ENCODE measurements around the gene ABCB11.
"Not testable (repeated sequence)": the region's sequence is repeated elsewhere in the genome, so short reads cannot be mapped to it uniquely, and the experiment has no call there.

The ABCB11 gene

GRCh38 chr2:168941297-168941696 lies 89.8 kb downstream of the ABCB11 start:
- Histone ChIP-seq H3K4me3 (ENCODE audit: low read length in 2 of 2) (no peak overlapping the region), H3K27ac (ENCODE audit: low read depth in 2 of 2, low read length in 2 of 2) (no peak overlapping the region), H3K27me3 (ENCODE audit: control insufficient read depth in 2 of 2, insufficient read depth in 2 of 2, low read length in 2 of 2) (peaks cover 0 to 2% of the 10 kb centered on the region in 2 donors), H3K4me1 (ENCODE audit: control insufficient read depth in 2 of 2, insufficient read depth in 2 of 2, low read length in 2 of 2) (no peaks in the 10 kb centered on the region), H3K9ac (ENCODE audit: low read depth in 1 of 2, low read length in 2 of 2) (no peak overlapping the region), H3K36me3 (ENCODE audit: control insufficient read depth in 2 of 2, insufficient read depth in 2 of 2, low read length in 2 of 2) (no peaks in the 10 kb centered on the region), H3K9me3 (ENCODE audit: control insufficient read depth in 2 of 2, low read length in 2 of 2) (no peaks in the 10 kb centered on the region)

- no peaks in the 10 kb centered on the region for H3K36me3 ChIP-seq (ENCODE audit: control insufficient read depth in 2 of 2, insufficient read depth in 2 of 2, low read length in 2 of 2)
- H3K27ac ChIP-seq (ENCODE audit: low read depth in 2 of 2, low read length in 2 of 2), result no peak overlapping the region
- no peaks in the 10 kb centered on the region for H3K9me3 ChIP-seq (ENCODE audit: control insufficient read depth in 2 of 2, low read length in 2 of 2)
- H3K9ac ChIP-seq (ENCODE audit: low read depth in 1 of 2, low read length in 2 of 2), result no peak overlapping the region
- no peak overlapping the region for H3K4me3 ChIP-seq (ENCODE audit: low read length in 2 of 2)
- peaks cover 0 to 2% of the 10 kb centered on the region in 2 donors for H3K27me3 ChIP-seq (ENCODE audit: control insufficient read depth in 2 of 2, insufficient read depth in 2 of 2, low read length in 2 of 2)
- H3K4me1 ChIP-seq (ENCODE audit: control insufficient read depth in 2 of 2, insufficient read depth in 2 of 2, low read length in 2 of 2), result no peaks in the 10 kb centered on the region
Measured at GRCh38 chr2:168939918-168940317, 91.2 kb downstream of the ABCB11 start.

- Histone ChIP-seq H3K4me3 (ENCODE audit: low read length in 2 of 2) (no peak overlapping the region), H3K9ac (ENCODE audit: low read depth in 1 of 2, low read length in 2 of 2) (no peak overlapping the region), H3K4me1 (ENCODE audit: control insufficient read depth in 2 of 2, insufficient read depth in 2 of 2, low read length in 2 of 2) (no peaks in the 10 kb centered on the region), H3K36me3 (ENCODE audit: control insufficient read depth in 2 of 2, insufficient read depth in 2 of 2, low read length in 2 of 2) (no peaks in the 10 kb centered on the region), H3K9me3 (ENCODE audit: control insufficient read depth in 2 of 2, low read length in 2 of 2) (no peaks in the 10 kb centered on the region), H3K27me3 (ENCODE audit: control insufficient read depth in 2 of 2, insufficient read depth in 2 of 2, low read length in 2 of 2) (no peaks in the 10 kb centered on the region), H3K27ac (ENCODE audit: low read depth in 2 of 2, low read length in 2 of 2) (no peak overlapping the region)
Measured at GRCh38 chr2:168939061-168939460, 92.1 kb downstream of the ABCB11 start.

- H3K4me1 ChIP-seq (ENCODE audit: control insufficient read depth in 2 of 2, insufficient read depth in 2 of 2, low read length in 2 of 2), result no peaks in the 10 kb centered on the region
- no peaks in the 10 kb centered on the region for H3K9me3 ChIP-seq (ENCODE audit: control insufficient read depth in 2 of 2, low read length in 2 of 2)
- H3K36me3 ChIP-seq (ENCODE audit: control insufficient read depth in 2 of 2, insufficient read depth in 2 of 2, low read length in 2 of 2), result no peaks in the 10 kb centered on the region
- H3K27ac ChIP-seq (ENCODE audit: low read depth in 2 of 2, low read length in 2 of 2), result no peak overlapping the region
- no peaks in the 10 kb centered on the region for H3K27me3 ChIP-seq (ENCODE audit: control insufficient read depth in 2 of 2, insufficient read depth in 2 of 2, low read length in 2 of 2)
- H3K9ac ChIP-seq (ENCODE audit: low read depth in 1 of 2, low read length in 2 of 2), result no peak overlapping the region
- no peak overlapping the region for H3K4me3 ChIP-seq (ENCODE audit: low read length in 2 of 2)
Measured at GRCh38 chr2:168935810-168936581, 95.1 kb downstream of the ABCB11 start.

- no peak overlapping the region for H3K9ac ChIP-seq (ENCODE audit: low read depth in 1 of 2, low read length in 2 of 2)
- H3K36me3 ChIP-seq (ENCODE audit: control insufficient read depth in 2 of 2, insufficient read depth in 2 of 2, low read length in 2 of 2), result no peaks in the 10 kb centered on the region
- H3K4me1 ChIP-seq (ENCODE audit: control insufficient read depth in 2 of 2, insufficient read depth in 2 of 2, low read length in 2 of 2), result no peaks in the 10 kb centered on the region
- H3K27me3 ChIP-seq (ENCODE audit: control insufficient read depth in 2 of 2, insufficient read depth in 2 of 2, low read length in 2 of 2), result no peaks in the 10 kb centered on the region
- no peak overlapping the region for H3K4me3 ChIP-seq (ENCODE audit: low read length in 2 of 2)
- no peak overlapping the region for H3K27ac ChIP-seq (ENCODE audit: low read depth in 2 of 2, low read length in 2 of 2)
- H3K9me3 ChIP-seq (ENCODE audit: control insufficient read depth in 2 of 2, low read length in 2 of 2), result no peaks in the 10 kb centered on the region
Measured at GRCh38 chr2:168934826-168935225, 96.3 kb downstream of the ABCB11 start.

- H3K27ac ChIP-seq (ENCODE audit: low read depth in 2 of 2, low read length in 2 of 2); H3K9me3 ChIP-seq (ENCODE audit: control insufficient read depth in 2 of 2, low read length in 2 of 2); H3K36me3 ChIP-seq (ENCODE audit: control insufficient read depth in 2 of 2, insufficient read depth in 2 of 2, low read length in 2 of 2); H3K9ac ChIP-seq (ENCODE audit: low read depth in 1 of 2, low read length in 2 of 2); H3K4me1 ChIP-seq (ENCODE audit: control insufficient read depth in 2 of 2, insufficient read depth in 2 of 2, low read length in 2 of 2); H3K4me3 ChIP-seq (ENCODE audit: low read length in 2 of 2); H3K27me3 ChIP-seq (ENCODE audit: control insufficient read depth in 2 of 2, insufficient read depth in 2 of 2, low read length in 2 of 2): not testable (repeated sequence)
Measured at GRCh38 chr2:168932174-168932573, 99.0 kb downstream of the ABCB11 start.

- Histone ChIP-seq H3K9ac (ENCODE audit: low read depth in 1 of 2, low read length in 2 of 2) (no peak overlapping the region), H3K9me3 (ENCODE audit: control insufficient read depth in 2 of 2, low read length in 2 of 2) (no peaks in the 10 kb centered on the region), H3K4me3 (ENCODE audit: low read length in 2 of 2) (no peak overlapping the region), H3K4me1 (ENCODE audit: control insufficient read depth in 2 of 2, insufficient read depth in 2 of 2, low read length in 2 of 2) (peaks cover 0 to 6% of the 10 kb centered on the region in 2 donors), H3K36me3 (ENCODE audit: control insufficient read depth in 2 of 2, insufficient read depth in 2 of 2, low read length in 2 of 2) (no peaks in the 10 kb centered on the region), H3K27ac (ENCODE audit: low read depth in 2 of 2, low read length in 2 of 2) (no peak overlapping the region), H3K27me3 (ENCODE audit: control insufficient read depth in 2 of 2, insufficient read depth in 2 of 2, low read length in 2 of 2) (no peaks in the 10 kb centered on the region)
Measured at GRCh38 chr2:168930242-168930641, 100.9 kb downstream of the ABCB11 start.

GRCh38 chr2:168929031-168929430 lies 102.1 kb downstream of the ABCB11 start:
- H3K27me3 ChIP-seq (ENCODE audit: control insufficient read depth in 2 of 2, insufficient read depth in 2 of 2, low read length in 2 of 2), result no peaks in the 10 kb centered on the region
- no peaks in the 10 kb centered on the region for H3K36me3 ChIP-seq (ENCODE audit: control insufficient read depth in 2 of 2, insufficient read depth in 2 of 2, low read length in 2 of 2)
- H3K27ac ChIP-seq (ENCODE audit: low read depth in 2 of 2, low read length in 2 of 2), result no peak overlapping the region
- H3K4me1 ChIP-seq (ENCODE audit: control insufficient read depth in 2 of 2, insufficient read depth in 2 of 2, low read length in 2 of 2), result peaks cover 0 to 6% of the 10 kb centered on the region in 2 donors
- H3K9me3 ChIP-seq (ENCODE audit: control insufficient read depth in 2 of 2, low read length in 2 of 2), result no peaks in the 10 kb centered on the region
- no peak overlapping the region for H3K9ac ChIP-seq (ENCODE audit: low read depth in 1 of 2, low read length in 2 of 2)
- H3K4me3 ChIP-seq (ENCODE audit: low read length in 2 of 2), result no peak overlapping the region

- H3K9me3 ChIP-seq (ENCODE audit: control insufficient read depth in 2 of 2, low read length in 2 of 2), result no peaks in the 10 kb centered on the region
- H3K27ac ChIP-seq (ENCODE audit: low read depth in 2 of 2, low read length in 2 of 2), result no peak overlapping the region
- no peaks in the 10 kb centered on the region for H3K27me3 ChIP-seq (ENCODE audit: control insufficient read depth in 2 of 2, insufficient read depth in 2 of 2, low read length in 2 of 2)
- H3K9ac ChIP-seq (ENCODE audit: low read depth in 1 of 2, low read length in 2 of 2), result no peak overlapping the region
- H3K4me3 ChIP-seq (ENCODE audit: low read length in 2 of 2), result no peak overlapping the region
- no peaks in the 10 kb centered on the region for H3K36me3 ChIP-seq (ENCODE audit: control insufficient read depth in 2 of 2, insufficient read depth in 2 of 2, low read length in 2 of 2)
- peaks cover 0 to 6% of the 10 kb centered on the region in 2 donors for H3K4me1 ChIP-seq (ENCODE audit: control insufficient read depth in 2 of 2, insufficient read depth in 2 of 2, low read length in 2 of 2)
Measured at GRCh38 chr2:168928113-168928831, 102.9 kb downstream of the ABCB11 start.

- Histone ChIP-seq H3K27me3 (ENCODE audit: control insufficient read depth in 2 of 2, insufficient read depth in 2 of 2, low read length in 2 of 2) (no peaks in the 10 kb centered on the region), H3K27ac (ENCODE audit: low read depth in 2 of 2, low read length in 2 of 2) (no peak overlapping the region), H3K9me3 (ENCODE audit: control insufficient read depth in 2 of 2, low read length in 2 of 2) (no peaks in the 10 kb centered on the region), H3K4me1 (ENCODE audit: control insufficient read depth in 2 of 2, insufficient read depth in 2 of 2, low read length in 2 of 2) (peaks cover 0 to 6% of the 10 kb centered on the region in 2 donors), H3K4me3 (ENCODE audit: low read length in 2 of 2) (no peak overlapping the region), H3K9ac (ENCODE audit: low read depth in 1 of 2, low read length in 2 of 2) (no peak overlapping the region), H3K36me3 (ENCODE audit: control insufficient read depth in 2 of 2, insufficient read depth in 2 of 2, low read length in 2 of 2) (no peaks in the 10 kb centered on the region)
Measured at GRCh38 chr2:168926621-168927386, 104.3 kb downstream of the ABCB11 start.
